HG03457 (cell line): Measurements from ENCODE around the gene ACBD6.
A peak's percentile ranks its signal among the peaks of the same experiment; 100 is the strongest.

Experiments used
- ATAC-seq: cut with Tn5 transposase; IDR thresholded peaks from one replicate; pipeline ENCODE4 v1.9.1; 2021; ENCODE audit warnings: moderate number of reproducible peaks; ENCODE audit not compliant: unreplicated experiment

ACBD6 gene

DNA sequence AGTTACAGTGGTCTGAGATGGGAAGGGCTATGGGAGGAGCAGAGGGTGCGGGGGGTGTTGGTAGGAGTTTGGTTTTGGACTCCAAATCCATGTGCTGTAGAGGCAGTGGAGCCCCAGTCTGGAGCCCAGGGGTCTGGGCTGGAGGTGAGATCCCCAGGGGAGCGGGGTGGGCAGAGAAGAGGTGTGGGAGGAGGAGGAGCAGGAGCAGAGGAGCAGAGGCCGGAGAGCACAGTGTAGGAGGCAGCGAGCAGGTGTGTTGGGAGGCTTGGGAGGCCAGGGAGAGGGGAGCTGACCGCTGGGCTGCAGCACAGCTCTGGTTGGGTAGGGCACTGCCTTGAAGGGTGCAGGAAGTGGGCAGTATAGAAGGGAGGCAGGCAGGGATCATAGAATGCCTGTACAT is 243.4 kb downstream of the ACBD6 start:
- ATAC-seq, result no peak

GRCh38 chr1:180258290-180258689 is 244.1 kb downstream of the ACBD6 start:
- ATAC-seq, result no peak

GRCh38 chr1:180257486-180257885 is 244.9 kb downstream of the ACBD6 start:
- ATAC-seq, result no peak

GRCh38 chr1:180257028-180257386 is 245.4 kb downstream of the ACBD6 start:
- no peak for ATAC-seq

GRCh38 chr1:180256341-180257027 is 245.9 kb downstream of the ACBD6 start:
- no peak for ATAC-seq

DNA sequence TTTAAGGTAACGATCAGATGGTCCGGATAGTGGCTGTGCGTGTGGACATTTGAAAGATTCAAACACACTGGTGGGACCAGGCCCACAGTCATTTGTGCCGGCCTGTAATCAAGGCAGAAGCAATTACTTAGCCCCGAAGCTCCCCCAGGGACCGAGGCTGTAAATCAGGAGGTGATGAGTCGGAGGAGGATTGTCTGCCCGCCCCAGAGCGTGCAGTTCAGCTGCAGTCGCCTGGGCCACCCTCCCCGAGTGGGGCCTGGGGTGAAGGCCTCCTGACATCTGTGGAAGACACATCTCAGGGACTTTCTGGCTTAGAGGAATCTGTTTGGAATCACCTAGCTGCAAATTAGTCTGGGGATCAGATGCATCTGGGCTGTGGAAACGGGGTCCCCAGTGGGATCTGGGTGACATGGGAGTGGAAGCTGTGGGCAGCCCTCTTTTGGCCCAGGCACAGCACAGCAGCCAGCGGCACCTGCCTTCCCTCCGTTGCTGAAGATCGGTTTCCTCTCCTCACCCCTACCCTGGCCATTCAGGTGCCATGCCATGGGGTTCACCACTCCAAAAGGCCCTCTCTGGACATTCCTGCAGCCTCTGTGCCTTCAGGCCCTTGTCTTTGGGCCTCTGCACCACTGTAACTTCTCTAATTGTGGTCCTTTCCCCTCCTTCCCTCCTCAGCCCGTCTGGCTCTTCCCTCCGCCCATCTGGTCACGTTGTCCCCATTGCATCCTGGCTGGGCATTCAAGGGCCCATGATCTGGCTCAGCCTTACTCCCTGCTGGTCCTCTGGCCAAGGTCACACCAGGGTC is 246.6 kb downstream of the ACBD6 start:
- ATAC-seq, result no peak

DNA sequence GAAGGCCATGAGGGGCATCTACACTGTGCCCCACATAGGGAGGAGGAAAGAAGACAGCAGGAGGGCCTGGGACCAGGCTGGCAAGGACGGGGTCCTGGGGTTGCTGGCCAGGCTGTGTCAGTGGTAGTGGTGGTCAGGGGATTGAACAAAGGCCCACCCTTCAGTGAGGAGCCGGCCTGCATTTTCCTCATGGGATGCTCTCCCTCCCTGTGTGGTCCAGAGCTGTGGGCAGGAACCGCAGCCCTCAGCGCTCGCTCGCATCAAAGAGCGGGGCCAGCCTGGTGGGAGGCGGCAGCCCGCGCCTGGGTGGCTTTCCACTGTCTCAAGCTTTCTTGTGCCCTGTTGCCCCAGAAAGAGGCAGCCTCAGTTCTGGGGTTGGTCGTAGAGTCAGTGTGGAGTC is 247.5 kb downstream of the ACBD6 start:
- ATAC-seq, result no peak

DNA sequence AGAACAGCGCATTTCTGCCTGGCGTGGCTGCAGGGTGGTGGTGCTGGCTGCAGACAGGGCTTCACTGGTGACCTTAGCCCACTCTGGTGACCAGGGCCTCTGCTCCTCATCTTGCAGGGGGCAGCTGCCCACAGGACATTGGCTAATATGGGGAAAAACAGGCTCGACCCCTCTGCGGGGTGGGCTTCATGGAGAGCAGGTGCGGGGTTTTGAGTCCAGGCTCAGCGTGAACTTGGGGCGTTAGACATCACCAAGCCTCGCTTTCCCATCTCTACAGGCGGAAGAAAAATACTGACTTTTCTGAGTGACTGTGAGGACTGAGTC is 247.9 kb downstream of the ACBD6 start:
- ATAC-seq, result no peak

DNA sequence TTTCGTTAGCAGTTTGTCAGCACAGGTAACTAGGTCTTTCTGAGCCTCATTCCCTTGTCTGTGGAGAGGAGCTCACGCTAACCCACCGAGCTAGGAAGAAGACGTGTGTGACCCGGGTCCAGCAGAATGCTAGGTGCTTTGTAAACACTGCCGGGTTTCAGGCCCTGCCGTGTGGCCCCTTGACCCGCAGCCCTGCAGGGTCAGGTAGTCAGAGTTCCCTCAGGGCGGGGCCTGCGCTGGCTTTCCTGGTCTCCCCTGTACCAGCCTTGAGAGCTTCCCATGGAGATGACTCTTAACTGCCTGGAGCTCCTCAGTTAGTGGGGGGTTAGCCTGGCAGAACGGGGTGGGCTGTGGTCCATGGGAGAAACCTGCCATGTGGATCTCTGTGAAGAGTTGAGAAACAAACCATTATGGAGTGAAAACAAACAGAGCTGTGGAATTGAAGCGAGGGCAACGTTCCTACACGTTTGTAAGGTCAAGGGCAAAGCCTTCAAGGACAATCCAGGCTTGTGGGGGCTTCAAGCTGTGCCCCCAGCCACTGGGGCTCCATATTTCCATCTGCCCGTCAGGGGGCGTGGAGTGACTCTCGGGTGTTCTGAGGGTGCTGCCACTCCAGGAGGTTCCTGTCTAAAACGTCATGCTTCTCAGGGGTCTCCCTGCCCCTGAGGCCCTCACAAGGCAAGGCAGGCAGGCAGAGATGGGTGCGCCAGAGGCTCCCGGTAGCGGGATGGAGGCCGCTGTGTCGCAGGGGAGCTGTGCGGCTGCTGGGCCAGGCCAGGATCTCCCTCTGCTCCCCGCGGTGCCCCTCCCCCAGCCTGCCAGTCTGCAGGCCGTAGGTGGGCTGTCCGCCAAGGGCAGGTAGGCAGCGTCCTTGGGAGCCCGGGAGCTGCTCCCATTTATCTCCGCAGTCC is 248.5 kb downstream of the ACBD6 start:
- ATAC-seq, result no peak

GRCh38 chr1:180252638-180253536 is 249.5 kb downstream of the ACBD6 start:
- ATAC-seq, result peak; percentile 61

DNA sequence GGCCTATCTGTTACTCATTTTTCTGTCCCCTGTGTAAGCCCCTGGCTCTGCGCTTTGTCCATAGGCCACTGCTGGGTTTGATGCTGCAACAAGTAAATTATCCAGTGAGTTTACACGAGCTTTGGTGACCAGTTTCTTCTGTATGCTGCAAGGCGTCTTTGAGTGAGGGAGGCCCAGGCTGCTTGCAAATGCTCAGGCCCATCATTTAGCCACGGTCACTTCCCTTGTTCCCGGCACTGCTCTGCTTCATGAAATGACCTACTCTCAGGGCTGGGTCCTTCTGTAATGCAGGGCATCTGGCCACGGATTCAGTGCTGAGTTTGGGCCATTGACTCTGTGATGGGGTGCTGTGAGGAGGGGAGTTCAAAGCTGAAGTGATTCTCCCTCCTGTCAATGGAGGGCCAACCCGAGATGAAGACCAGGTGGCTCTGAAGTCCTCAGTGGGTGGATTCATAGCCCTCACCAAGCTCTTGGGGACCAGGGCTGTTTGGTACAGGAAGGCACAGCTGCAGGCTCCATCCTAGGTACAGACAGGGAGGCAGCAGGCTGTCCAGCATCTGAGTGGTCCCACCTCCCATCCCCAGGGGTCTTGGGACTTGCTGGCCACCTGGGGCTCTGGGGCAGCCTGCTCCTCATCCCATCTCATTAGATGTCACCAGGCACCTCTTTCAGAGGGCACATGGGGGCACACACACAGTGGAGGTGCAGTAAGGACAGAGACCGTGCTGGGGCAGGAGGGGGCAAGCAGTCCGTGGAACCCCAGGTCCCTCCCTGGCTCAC is 250.7 kb downstream of the ACBD6 start:
- no peak for ATAC-seq

- ATAC-seq, result no peak
Measured at GRCh38 chr1:180250883-180251509, 251.4 kb downstream of the ACBD6 start.

DNA sequence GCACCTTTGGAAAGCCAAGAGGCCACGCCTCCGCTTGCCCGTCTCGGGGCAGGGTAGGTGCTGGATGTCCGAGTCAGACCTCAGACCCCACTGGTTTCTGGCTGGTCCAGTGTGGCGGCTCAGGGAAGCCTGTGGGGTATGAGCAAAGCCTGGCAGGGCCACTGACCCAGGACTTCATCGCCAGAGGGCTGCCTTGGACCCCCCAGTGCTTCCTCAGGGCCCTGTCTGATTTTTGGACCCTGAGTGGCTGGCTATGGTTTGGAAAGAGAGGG is 251.9 kb downstream of the ACBD6 start:
- ATAC-seq, result no peak

- ATAC-seq, result no peak
Measured at GRCh38 chr1:180249725-180250498, 252.5 kb downstream of the ACBD6 start.

- no peak for ATAC-seq
Measured at GRCh38 chr1:180248731-180249681, 253.4 kb downstream of the ACBD6 start.

- no peak for ATAC-seq
Measured at GRCh38 chr1:180248176-180248575, 254.2 kb downstream of the ACBD6 start.

DNA sequence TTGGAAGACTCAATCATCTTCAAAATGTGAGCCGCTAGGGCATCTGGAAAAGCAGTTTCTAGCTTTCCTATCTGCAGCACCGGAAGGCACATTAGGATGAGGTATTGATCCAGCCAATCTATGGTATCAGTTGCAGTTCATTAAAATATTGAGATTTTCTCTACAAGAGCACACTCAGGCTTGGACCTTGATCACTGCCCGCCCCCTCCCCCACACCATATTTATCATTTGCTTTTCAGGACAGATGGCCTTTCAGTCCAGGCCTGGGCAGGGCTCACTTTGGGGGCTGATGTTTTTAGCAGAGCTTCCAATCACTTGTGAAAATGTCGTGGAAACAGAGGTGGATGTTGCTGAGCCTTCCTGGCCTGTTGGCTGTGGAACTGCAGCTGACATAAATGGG is 254.8 kb downstream of the ACBD6 start:
- ATAC-seq, result no peak

GRCh38 chr1:180247061-180247460 is 255.3 kb downstream of the ACBD6 start:
- no peak for ATAC-seq
